SU-DHL-6 (cell line): Measurements from ENCODE around the gene EIF2S1.

ENCODE experiments used
- CTCF ChIP-seq: fragments of 200-600 bp; sonication (generic); IDR thresholded peaks from one replicate; pipeline ENCODE4 v1.5.1; 2017; ENCODE audit warnings: antibody characterized with exemption, mild to moderate bottlenecking, low read length, moderate library complexity; ENCODE audit not compliant: insufficient read depth, poor library complexity, severe bottlenecking
- EZH2phosphoT487 ChIP-seq: fragments of 200-600 bp; sonication (generic), shearing (Covaris generic); conservative IDR thresholded peaks from 2 replicates; pipeline ENCODE4 v1.6.1; 2018; ENCODE audit warnings: mild to moderate bottlenecking, antibody characterized with exemption, low read length, moderate library complexity, mixed read lengths

- no peak for TF ChIP-seq CTCF
- TF ChIP-seq EZH2phosphoT487: no peak
Observed at GRCh38 chr14:67400434-67400833, 40.3 kb downstream of the EIF2S1 start.
